Endothelial cell of umbilical vein (primary cell): ENCODE results near the gene SFRP2.

Experiments
- CTCF ChIP-seq, 2 donors: IDR thresholded peaks; 1 replicate in 1 of 2; 2 replicates in 1 of 2; pipeline ENCODE4 v1.5.1; 2011; ENCODE audit warnings: low read length in 2 of 2, mild to moderate bottlenecking in 2 of 2, moderate library complexity in 2 of 2, control low read depth in 1 of 2, inconsistent platforms in 1 of 2, low read depth in 1 of 2; ENCODE audit not compliant: insufficient read depth in 1 of 2; ENCODE audit errors: extremely low read depth in 1 of 2
- MAX ChIP-seq: IDR thresholded peaks from 2 replicates; pipeline ENCODE4 v1.6.1; 2011; ENCODE audit not compliant: insufficient read depth, insufficient read length
- POLR2A ChIP-seq: IDR thresholded peaks from 2 replicates; pipeline ENCODE4 v1.6.1; 2012; ENCODE audit warnings: low read depth, mild to moderate bottlenecking, control low read depth, low read length
- POLR2AphosphoS5 ChIP-seq: IDR thresholded peaks from 2 replicates; pipeline ENCODE4 v1.6.1; 2012; ENCODE audit warnings: low read depth, mild to moderate bottlenecking, control low read depth, low read length, moderate library complexity; ENCODE audit not compliant: insufficient read depth

GRCh38 chr4:153750197-153750817 is 38.6 kb downstream of the SFRP2 start:
- TF ChIP-seq POLR2A (no peak), POLR2AphosphoS5 (no peak), CTCF (IDR thresholded peaks at IDR 0.05; ENCODE audit: extremely low read depth in 1 of 2, insufficient read depth in 1 of 2, low read depth in 1 of 2, low read length in 2 of 2) (peak; percentile 70 to 75), MAX (no peak)
